ENCODE measurements around the gene PODNL1.

The PODNL1 gene

DNA sequence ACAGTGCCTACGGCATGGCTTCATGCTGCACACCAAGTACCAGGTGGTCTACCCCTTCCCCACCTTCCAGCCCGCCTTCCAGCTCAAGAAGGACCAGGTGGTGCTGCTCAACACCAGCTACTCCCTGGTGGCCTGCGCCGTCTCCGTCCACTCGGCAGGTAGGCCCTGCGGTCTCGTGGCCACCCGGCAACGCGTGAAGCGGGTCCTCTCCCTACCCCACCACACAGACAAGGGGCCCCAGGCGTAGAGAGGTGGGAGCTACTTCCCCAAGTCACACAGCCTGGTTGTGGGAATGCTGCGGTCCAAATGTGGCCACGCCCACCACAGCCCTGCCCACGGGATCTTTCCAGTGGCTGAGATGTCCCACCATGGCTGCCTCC, 18.1 kb upstream of the PODNL1 start:
- no peak for DNase-seq (ENCODE audit: low read depth)

DNA sequence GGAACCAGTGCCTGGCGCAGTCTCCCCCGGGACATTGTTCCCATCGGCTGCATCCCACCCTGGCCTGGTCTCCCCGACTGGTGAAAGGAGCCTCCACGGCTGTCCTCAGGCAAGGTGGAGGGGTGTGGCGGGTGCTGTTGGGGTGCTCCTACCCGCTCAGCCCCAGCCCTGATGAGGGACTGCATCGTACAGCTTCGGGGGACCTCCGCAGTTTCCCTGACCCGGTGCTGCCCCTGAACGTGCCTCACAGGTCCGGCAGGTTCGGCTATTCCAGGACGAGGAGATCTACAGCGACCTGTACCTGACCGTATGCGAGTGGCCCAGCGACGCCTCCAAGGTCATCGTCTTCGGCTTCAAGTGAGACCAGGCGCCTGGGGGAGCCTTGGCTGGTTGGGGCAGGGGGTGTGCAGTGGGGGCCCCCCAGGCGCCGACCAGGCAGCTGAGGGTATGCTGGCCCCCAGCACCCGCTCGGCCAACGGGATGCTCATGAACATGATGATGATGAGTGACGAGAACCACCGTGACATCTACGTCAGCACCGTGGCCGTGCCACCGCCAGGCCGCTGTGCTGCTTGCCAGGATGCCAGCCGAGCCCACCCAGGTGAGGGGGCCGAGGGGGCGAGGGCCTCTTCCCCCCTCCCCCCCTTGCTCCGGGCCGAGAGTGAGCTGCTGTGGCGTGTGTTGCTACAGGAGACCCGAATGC, 17.6 kb upstream of the PODNL1 start:
- DNase-seq (ENCODE audit: low read depth) = no peak

- DNase-seq (ENCODE audit: low read depth) = no peak
Observed at GRCh38 chr19:13954185-13954584, 16.0 kb upstream of the PODNL1 start.

GRCh38 chr19:13952931-13953531, 14.8 kb upstream of the PODNL1 start:
- no peak for DNase-seq (ENCODE audit: low read depth)

- peak; percentile 98 for DNase-seq (ENCODE audit: low read depth)
Observed at GRCh38 chr19:13952154-13952930, 14.1 kb upstream of the PODNL1 start, which contains the start of gene DCAF15. Gene DCAF15, plus strand, starts transcription at chr19:13952509. Its CDS starts 4 bp downstream, at chr19:13952513.

- DNase-seq (ENCODE audit: low read depth) = no peak
Observed at GRCh38 chr19:13951799-13952153, 13.6 kb upstream of the PODNL1 start.

GRCh38 chr19:13951043-13951442, 12.8 kb upstream of the PODNL1 start:
- no peak for DNase-seq (ENCODE audit: low read depth)

- no peak for DNase-seq (ENCODE audit: low read depth)
Observed at GRCh38 chr19:13946414-13946813, 8.2 kb upstream of the PODNL1 start.

GRCh38 chr19:13942023-13942684, 3.9 kb upstream of the PODNL1 start:
- DNase-seq (ENCODE audit: low read depth) = no peak

- no peak for DNase-seq (ENCODE audit: low read depth)
Observed at GRCh38 chr19:13937479-13938300, 527 bp downstream of the PODNL1 start.

DNA sequence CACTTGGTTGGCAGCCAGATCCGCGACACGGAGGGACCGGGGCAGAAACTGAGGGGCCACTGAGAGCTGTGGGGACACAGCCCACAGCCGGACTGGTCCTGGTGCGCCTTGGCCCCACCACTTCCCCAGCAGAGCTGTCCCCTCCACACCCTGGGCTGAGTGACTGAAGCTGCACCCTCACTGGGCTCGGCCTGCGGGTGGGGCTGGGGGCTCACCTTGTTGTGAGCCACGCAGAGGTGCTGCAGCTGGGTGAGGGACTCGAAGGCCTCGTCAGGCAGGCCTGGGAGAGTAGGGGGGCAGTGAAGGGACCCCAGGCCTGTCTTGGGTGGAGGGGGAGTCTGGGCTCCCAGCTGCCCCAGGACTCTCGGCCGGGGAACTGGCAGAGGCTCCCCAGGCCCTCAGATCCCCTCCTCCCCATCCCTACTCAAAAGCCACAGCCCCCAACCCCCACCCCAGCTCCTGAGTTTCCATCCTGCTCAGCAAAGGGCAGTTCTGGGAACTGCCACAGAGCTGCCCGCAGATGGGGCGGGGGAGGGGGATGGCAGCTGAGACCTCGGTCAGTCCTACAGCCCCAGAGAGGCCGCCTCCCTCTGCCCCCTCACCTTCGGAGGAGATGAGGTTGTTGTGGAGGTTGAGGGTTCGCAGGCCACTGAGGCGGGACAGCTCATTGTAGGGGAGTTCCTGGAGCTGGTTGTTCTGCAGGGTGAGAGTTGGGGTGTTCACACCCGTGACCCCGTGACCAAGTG, 2.3 kb downstream of the PODNL1 start:
- DNase-seq (ENCODE audit: low read depth) = no peak

DNA sequence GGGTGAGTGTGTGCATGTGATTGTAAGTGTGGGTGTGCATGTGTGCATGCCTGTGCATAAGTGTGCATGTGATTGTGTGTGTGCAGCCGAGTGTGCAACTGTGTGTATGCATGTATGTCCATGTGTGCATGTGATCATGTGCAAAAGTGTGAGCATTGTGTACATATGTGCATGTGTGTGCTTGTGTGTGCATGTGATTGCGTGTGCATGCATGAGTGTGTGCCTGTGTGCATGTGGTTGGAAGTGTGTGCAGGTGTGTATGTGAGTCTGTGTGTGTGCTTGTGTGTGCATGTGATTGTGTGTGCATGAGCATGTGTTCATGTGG, 3.5 kb downstream of the PODNL1 start:
- no peak for DNase-seq (ENCODE audit: low read depth)

DNA sequence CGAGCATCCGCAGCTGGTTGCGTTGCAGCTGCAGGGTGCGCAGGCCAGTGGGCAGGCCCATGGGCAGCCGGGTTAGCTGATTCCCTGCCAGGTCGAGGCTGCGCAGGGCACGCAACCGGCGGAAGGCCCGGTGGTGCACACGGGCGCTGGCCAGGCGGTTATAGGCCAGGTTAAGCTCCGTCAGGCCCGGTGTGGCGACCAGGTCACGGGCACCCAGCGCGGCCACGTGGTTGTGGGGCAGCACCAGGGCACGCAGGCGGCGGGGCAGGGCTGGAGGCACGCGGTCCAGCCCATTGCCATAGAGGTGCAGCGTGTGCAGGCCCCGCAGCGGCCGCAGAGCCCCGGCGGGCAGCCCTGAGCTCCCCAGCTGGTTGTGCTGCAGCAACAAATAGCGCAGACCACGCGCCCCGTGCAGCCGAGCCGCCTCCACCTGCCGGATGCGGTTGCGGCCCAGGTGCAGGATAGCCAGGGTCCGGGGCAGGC, 5.3 kb downstream of the PODNL1 start:
- no peak for DNase-seq (ENCODE audit: low read depth)

- DNase-seq (ENCODE audit: low read depth) = no peak
Observed at GRCh38 chr19:13932149-13932637, 6.0 kb downstream of the PODNL1 start.

GRCh38 chr19:13931391-13932148, 6.6 kb downstream of the PODNL1 start:
- no peak for DNase-seq (ENCODE audit: low read depth)

DNA sequence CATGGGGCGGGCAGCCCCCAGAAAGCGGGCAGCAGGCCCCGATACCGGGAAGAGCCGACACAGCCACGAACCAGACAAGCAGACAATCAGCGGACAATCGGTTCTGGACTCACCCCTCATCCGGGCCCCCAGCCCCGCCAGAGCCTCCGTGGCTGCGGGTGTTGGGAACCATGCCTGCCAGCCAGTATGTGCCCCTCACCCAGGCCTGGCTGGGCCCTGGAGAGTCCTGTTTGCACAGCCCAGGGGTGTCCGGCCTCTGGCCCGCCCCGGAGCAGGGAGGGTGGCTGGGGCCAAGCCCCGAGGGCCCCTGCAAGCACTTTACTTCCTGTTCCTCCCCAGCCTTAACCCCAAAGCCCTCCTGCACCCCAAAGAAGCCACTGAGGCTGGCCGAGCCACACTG, 7.8 kb downstream of the PODNL1 start:
- DNase-seq (ENCODE audit: low read depth) = no peak

DNA sequence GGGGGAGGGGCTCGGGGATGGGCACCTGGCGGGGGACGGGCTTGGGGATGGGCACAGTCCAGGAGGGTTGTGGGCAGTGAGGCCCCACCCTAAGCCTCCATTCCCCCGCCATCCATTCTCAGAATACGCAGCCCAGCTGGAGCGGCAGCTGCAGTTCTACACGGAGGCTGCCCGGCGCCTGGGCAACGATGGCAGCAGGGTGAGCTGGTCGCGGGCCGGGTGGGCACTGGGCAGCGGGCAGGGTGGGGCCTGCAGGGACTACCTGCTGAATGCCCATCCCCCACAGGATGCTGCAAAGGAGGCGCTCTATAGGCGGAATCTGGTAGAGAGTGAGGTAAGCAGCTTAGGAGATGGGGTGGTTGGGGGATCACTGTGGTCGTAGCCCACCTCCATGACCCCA, 8.3 kb downstream of the PODNL1 start:
- DNase-seq (ENCODE audit: low read depth) = no peak

DNA sequence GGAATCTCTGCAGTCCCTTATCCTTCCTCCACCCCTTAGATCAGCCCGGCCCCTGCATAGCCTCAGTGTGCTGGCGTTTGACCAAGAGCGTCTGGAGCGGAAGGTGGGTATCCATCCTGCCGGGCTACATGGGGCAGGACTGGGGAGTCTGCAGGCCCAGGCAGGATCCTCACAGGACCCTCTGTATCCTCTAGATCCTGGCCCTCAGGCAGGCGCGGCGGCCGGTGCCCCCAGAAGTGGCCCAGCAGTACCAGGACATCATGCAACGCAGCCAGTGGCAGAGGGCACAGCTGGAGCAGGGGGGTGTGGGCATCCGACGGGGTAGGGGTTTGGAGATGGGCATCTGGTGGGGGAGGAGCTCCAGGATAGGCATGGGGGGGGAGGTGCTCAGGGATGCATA, 8.9 kb downstream of the PODNL1 start:
- DNase-seq (ENCODE audit: low read depth) = no peak

- no peak for DNase-seq (ENCODE audit: low read depth)
Observed at GRCh38 chr19:13926715-13927114, 11.5 kb downstream of the PODNL1 start.

DNA sequence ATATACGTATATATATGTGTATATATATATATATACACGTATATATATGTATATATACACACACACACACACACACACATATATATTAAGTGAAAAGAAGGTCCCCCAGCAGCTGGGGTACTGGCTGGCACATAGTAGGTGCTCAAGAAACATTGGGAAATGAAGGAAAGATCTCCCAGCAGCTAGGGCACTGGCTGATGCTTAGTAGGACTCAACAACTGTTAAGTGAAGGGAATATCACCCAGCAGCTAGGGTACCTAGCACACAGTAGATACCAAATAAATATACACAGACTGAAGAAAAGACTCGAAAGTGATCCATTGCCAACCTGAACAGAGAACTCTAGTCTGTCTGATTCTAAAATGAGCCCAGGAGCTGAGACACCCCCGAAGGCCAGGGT, 12.2 kb downstream of the PODNL1 start:
- DNase-seq (ENCODE audit: low read depth) = no peak
